ENCODE results near the gene METTL4.

METTL4 gene

GRCh38 chr18:2536063-2536462 lies 35.2 kb downstream of the METTL4 start:
- DNase-seq, result no peak
- H3K27me3 ChIP-seq, result no peaks in the 10 kb centered on the region
- no peak overlapping the region for H3K4me3 ChIP-seq (ENCODE audit: low read depth, low read length)
- H3K36me3 ChIP-seq, result no peaks in the 10 kb centered on the region
- H3K9me3 ChIP-seq, result no peaks in the 10 kb centered on the region
- no peaks in the 10 kb centered on the region for H3K4me1 ChIP-seq
- TF ChIP-seq, protein P1, sequence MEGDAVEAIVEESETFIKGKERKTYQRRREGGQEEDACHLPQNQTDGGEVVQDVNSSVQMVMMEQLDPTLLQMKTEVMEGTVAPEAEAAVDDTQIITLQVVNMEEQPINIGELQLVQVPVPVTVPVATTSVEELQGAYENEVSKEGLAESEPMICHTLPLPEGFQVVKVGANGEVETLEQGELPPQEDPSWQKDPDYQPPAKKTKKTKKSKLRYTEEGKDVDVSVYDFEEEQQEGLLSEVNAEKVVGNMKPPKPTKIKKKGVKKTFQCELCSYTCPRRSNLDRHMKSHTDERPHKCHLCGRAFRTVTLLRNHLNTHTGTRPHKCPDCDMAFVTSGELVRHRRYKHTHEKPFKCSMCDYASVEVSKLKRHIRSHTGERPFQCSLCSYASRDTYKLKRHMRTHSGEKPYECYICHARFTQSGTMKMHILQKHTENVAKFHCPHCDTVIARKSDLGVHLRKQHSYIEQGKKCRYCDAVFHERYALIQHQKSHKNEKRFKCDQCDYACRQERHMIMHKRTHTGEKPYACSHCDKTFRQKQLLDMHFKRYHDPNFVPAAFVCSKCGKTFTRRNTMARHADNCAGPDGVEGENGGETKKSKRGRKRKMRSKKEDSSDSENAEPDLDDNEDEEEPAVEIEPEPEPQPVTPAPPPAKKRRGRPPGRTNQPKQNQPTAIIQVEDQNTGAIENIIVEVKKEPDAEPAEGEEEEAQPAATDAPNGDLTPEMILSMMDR (IDR thresholded peaks at IDR 0.05; ENCODE audit: low read depth, low read length), result no peak

- Histone ChIP-seq H3K36me3 (no peaks in the 10 kb centered on the region), H3K9me3 (no peaks in the 10 kb centered on the region), H3K4me1 (no peaks in the 10 kb centered on the region), H3K4me3 (ENCODE audit: low read depth, low read length) (no peak overlapping the region), H3K27me3 (no peaks in the 10 kb centered on the region)
- DNase-seq, result no peak
- TF ChIP-seq, protein P1 (IDR thresholded peaks at IDR 0.05; ENCODE audit: low read depth, low read length), result no peak
Observed at GRCh38 chr18:2535419-2535910, 35.8 kb downstream of the METTL4 start.

DNA sequence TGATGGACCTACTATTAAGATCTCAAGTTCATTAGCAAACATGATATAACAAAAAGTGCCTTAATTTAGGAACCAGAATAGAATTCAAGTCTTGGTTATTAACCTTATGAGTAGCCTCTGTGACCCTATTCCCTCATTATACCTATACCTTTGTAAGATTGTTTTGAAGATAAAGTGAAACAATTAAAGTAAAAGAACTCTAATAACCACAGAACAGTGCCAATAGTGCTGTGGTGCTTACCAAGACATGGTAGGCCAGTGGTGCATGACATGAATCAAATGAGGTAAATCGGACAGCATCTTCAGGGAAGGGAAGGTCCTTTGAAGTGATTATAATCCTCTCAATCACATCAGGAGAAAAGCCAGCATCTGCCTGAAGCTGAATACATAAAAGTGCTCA lies 36.4 kb downstream of the METTL4 start:
- Histone ChIP-seq H3K4me3 (ENCODE audit: low read depth, low read length) (no peak overlapping the region), H3K9me3 (no peaks in the 10 kb centered on the region), H3K4me1 (no peaks in the 10 kb centered on the region), H3K27me3 (no peaks in the 10 kb centered on the region), H3K36me3 (no peaks in the 10 kb centered on the region)
- TF ChIP-seq, protein P1 (IDR thresholded peaks at IDR 0.05; ENCODE audit: low read depth, low read length), result no peak
- DNase-seq, result no peak

GRCh38 chr18:2532797-2533196 lies 38.5 kb downstream of the METTL4 start:
- DNase-seq, result no peak
- Histone ChIP-seq H3K27me3 (no peaks in the 10 kb centered on the region), H3K4me3 (ENCODE audit: low read depth, low read length) (no peak overlapping the region), H3K4me1 (no peaks in the 10 kb centered on the region), H3K9me3 (no peaks in the 10 kb centered on the region), H3K36me3 (no peaks in the 10 kb centered on the region)
- TF ChIP-seq, protein P1 (IDR thresholded peaks at IDR 0.05; ENCODE audit: low read depth, low read length), result no peak

- no peak for DNase-seq
- Histone ChIP-seq H3K4me3 (ENCODE audit: low read depth, low read length) (no peak overlapping the region), H3K4me1 (no peaks in the 10 kb centered on the region), H3K9me3 (no peaks in the 10 kb centered on the region), H3K36me3 (no peaks in the 10 kb centered on the region), H3K27me3 (no peaks in the 10 kb centered on the region)
- TF ChIP-seq, protein P1 (IDR thresholded peaks at IDR 0.05; ENCODE audit: low read depth, low read length), result no peak
Observed at GRCh38 chr18:2531751-2532150, 39.6 kb downstream of the METTL4 start.

DNA sequence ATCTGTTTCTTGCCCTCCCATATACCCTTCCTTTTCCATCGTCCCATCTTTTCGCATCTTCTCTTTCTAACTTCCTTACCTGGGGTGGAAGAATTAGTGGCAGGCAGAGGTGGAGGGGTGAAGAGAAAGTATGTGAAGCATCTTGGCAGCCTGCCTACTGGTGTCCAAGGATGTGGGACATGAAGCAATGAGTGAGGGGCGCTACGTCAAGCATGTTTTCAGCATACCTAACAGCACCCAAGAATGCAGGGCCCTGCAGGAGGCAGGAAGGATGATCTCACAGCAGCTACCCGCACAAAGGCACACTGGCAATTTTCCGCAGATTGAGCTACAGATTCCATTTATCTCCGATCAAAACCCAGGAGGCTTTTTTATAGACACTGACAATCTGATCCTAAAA lies 42.2 kb downstream of the METTL4 start:
- TF ChIP-seq, protein P1 (IDR thresholded peaks at IDR 0.05; ENCODE audit: low read depth, low read length), result no peak
- Histone ChIP-seq H3K9me3 (no peaks in the 10 kb centered on the region), H3K27me3 (no peaks in the 10 kb centered on the region), H3K4me1 (no peaks in the 10 kb centered on the region), H3K36me3 (no peaks in the 10 kb centered on the region), H3K4me3 (ENCODE audit: low read depth, low read length) (no peak overlapping the region)
- no peak for DNase-seq

Data from BE2C (cell line).